ENCODE data around the gene OR7G1.
A peak's percentile ranks its signal among the peaks of the same experiment; 100 is the strongest.

OR7G1 gene

GRCh38 chr19:9115307-9115813 is at the start of gene OR7G1:
Gene OR7G1, minus strand, starts transcription at chr19:9115763. Its CDS starts 0 bp downstream, at chr19:9115763.
- DNase-seq (ENCODE audit: low spot score) = no peak

DNA sequence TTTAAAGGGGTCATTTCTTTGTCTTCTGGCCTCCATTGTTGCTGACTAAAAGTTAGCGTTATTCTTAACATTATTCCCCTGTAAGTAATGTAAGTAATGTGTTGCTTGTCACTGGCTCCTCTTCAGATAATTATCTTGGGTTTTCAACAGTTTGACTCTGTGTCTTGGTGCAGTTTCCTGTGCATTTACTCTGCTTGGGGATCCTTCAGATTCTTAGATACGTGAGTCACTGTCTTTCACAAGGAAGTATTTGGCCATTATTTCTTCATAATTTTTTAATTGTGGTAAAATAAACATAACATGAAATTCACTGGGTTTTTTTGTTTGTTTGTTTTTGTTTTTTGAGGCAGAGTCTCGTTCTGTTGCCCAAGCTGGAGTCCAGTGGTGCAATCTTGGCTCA is 49.7 kb upstream of the OR7G1 start:
- no peak for DNase-seq (ENCODE audit: low spot score)

GRCh38 chr19:9161427-9161826 is 45.9 kb upstream of the OR7G1 start:
- DNase-seq (ENCODE audit: low spot score) = no peak

GRCh38 chr19:9159891-9160290 is 44.3 kb upstream of the OR7G1 start:
- DNase-seq (ENCODE audit: low spot score) = no peak

DNA sequence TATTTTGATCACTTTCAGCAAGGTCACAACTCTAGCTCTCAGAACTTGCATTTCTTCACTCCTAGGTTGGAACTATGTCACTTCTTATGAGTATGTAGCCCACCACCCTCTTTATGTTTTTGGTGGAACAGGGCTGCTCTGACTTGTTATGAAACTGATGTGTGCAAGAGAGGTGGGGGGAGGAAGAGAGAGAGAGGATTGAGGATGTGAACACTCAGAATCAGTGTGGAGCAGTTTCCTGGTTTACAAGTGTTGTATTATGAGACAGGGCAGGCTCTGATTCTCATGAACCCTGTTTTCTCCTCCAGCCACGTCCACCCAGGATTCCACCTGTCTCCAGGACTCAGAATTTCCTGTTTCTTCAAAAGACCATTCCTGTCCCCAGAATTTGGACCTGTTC is 40.7 kb upstream of the OR7G1 start:
- DNase-seq (ENCODE audit: low spot score) = no peak

DNA sequence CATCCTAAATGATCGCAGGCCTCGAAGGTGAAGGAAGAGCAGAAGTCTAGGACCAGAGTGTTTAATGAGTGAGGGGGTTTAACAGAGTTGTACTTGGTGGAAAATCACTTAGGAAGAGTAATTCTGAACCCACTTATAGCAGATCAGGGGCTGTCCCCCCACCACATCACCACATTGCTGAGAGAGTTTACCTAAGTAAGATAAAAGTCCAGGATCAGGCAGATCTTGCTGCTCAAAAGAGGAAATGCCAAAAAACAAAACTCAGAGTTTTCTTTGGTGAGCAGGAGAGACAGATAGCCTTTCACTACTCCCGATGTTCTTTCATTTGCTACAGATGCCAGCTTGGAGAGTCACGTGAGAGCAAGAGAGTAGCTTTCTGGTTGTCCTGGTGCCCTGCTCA is 40.0 kb upstream of the OR7G1 start:
- no peak for DNase-seq (ENCODE audit: low spot score)

DNA sequence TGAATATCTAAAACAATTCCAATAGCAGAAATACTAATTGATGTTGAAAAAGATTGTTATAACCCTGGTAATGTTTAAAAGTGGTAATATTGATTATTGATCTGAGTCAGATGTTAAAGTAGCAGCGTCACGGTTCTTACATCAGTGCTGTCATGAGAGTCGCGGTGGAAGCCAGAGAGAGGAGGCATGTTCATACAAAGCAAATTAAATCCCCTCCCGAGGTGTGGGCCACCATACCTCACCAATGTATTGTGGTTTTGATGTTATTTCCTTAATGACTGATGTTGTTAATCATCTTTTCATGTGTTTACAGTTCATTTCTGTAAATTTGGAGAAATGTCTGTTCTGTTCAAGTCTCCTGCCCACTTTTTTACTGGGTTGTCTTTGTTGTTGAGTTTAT is 35.8 kb upstream of the OR7G1 start:
- no peak for DNase-seq (ENCODE audit: low spot score)

GRCh38 chr19:9150650-9151049 is 35.1 kb upstream of the OR7G1 start:
- no peak for DNase-seq (ENCODE audit: low spot score)

- no peak for DNase-seq (ENCODE audit: low spot score)
Measured at GRCh38 chr19:9149997-9150396, 34.4 kb upstream of the OR7G1 start.

DNA sequence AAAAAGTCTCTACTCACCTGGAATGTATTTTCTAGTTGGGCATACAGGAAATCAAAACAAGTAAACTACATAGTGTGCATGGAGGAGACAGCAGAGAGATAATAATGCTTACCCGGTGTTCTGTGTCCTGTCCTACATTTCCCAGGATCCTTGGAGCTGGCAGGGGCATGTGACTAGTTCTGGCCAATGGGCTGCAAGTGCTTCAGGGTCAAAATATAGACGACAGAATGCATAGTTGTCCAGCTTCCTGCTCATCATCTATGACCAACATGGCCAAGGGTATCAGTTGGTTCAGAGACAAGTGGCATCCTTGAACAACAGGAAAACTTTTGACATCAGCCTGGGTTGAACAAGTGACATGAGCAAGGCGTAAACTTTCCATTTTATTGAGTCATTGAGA is 33.1 kb upstream of the OR7G1 start:
- no peak for DNase-seq (ENCODE audit: low spot score)

GRCh38 chr19:9146882-9147281 is 31.3 kb upstream of the OR7G1 start:
- no peak for DNase-seq (ENCODE audit: low spot score)

- no peak for DNase-seq (ENCODE audit: low spot score)
Measured at GRCh38 chr19:9144920-9145319, 29.4 kb upstream of the OR7G1 start.

DNA sequence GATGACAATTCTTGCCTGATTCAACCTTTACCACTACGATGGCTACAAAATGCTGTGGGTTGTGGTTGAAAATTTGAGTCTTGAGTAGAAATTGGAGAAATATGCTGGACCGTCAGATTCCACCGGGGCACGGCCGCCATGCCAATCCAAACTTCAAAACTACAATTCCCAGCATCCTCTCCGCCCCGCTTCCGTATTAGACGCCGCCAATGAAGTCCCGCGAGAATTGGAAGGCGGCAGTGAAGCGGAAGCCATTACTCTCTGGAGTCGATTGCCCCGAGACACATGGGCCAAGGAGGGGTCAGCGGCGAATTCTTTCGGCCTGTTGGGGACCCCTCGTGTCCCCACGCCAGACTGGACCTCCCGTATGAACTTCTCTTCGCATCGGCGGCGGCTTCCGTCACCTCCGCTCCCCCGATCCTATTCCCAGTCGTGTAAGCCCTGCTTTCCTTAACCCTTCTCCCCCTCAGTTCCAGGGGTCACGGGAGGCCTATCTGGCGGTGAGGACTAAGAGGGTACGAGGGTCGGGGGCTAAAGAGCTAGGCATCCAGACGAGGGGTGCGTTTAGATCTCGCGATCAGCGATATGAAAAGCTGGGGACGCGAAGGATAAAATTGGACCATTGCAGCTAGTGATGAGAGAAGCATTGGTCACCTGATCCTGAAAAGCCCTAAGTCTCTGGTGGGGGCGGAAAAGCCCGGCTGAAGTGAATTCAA is 24.8 kb upstream of the OR7G1 start, which contains the start of gene ZNF317:
Gene ZNF317, plus strand, starts transcription at position 239 of the 716 bp plus-strand sequence. CDS start 15,620 bp downstream, outside the sequence.
- DNase-seq (ENCODE audit: low spot score) = peak; percentile 93

DNA sequence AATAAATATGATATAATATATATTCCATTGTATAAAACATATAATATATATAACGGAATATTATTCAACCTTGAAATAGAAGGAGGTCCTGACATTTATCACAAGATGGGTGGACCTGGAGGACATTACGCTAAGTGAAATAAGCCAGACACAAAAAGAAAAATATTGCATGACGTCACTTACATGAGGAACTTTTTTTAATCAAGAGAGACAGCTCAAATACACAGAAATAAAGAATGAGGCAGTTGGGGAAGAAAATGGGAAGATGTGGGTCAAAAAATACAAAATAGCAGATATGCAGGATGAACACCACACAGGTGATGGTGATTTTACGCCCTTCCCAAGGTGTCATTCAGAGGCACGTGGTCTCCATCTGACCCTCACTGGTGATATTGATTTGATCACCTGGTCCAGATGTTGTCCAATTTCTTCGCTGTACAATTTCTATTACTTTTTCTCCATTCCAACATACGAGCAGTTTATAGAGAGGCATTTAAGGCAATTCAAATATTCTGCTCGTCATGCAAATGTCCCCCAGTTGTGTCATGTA is 24.1 kb upstream of the OR7G1 start:
- no peak for DNase-seq (ENCODE audit: low spot score)

- no peak for DNase-seq (ENCODE audit: low spot score)
Measured at GRCh38 chr19:9132422-9132821, 16.9 kb upstream of the OR7G1 start.

GRCh38 chr19:9130965-9131364 is 15.4 kb upstream of the OR7G1 start:
- no peak for DNase-seq (ENCODE audit: low spot score)

GRCh38 chr19:9128171-9128570 is 12.6 kb upstream of the OR7G1 start:
- no peak for DNase-seq (ENCODE audit: low spot score)

- DNase-seq (ENCODE audit: low spot score) = no peak
Measured at GRCh38 chr19:9126900-9127405, 11.4 kb upstream of the OR7G1 start, which contains the start of gene OR7G3. Gene OR7G3, minus strand, starts transcription at chr19:9126950. Its CDS starts 0 bp downstream, at chr19:9126950.

DNA sequence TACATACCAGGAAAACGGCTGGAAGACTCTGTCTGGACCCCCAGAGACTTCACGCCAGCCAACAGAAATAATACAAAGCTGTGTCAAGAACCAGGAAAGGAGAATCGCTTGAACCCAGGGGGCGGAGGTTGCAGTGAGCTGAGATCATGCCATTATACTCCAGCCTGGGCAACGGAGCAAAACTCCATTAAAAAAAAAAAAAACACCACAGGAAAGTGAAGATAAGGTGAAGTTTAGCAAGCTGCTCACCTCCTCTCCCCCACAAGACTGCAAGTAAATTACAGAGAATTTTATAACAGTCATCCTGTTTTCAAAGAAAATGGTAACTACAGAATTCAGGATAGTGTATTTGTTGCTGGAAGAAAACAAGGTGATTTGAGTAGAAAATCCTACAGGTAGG is 984 bp upstream of the OR7G1 start:
- no peak for DNase-seq (ENCODE audit: low spot score)

GRCh38 chr19:9109959-9110358 is 5.6 kb downstream of the OR7G1 start:
- DNase-seq (ENCODE audit: low spot score) = no peak

GRCh38 chr19:9107375-9107774 is 8.2 kb downstream of the OR7G1 start, which contains the start of gene OR7G2:
Gene OR7G2, minus strand, starts transcription at chr19:9107475. Its CDS starts 4,232 bp downstream, at chr19:9103243.
- DNase-seq (ENCODE audit: low spot score) = no peak

GRCh38 chr19:9086761-9087160 is 28.8 kb downstream of the OR7G1 start, which contains the start of gene OR1M1:
Gene OR1M1, plus strand, starts transcription at chr19:9087061. Its CDS starts 6,184 bp downstream, at chr19:9093245.
- DNase-seq (ENCODE audit: low spot score) = no peak

DNA sequence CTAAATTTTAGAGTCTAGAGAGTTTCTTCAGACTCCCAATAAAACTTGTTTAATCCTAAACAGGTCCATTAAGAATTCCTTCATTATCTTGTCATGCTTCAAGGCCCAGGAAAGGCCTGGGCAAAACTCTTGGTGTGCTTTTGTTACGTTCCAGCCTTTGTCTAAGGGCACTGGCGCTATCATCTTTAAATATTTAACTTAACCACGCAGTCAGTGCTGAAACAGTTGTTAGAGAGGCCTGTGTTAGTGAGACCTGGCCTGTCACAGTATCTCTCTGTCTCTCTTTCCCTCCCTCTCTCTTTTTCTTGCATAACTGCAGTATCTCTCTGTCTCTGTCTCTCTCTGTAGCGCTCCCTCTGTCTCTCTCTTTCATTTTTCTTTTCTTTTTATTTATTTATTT is 36.9 kb downstream of the OR7G1 start:
- no peak for DNase-seq (ENCODE audit: low spot score)

Data from putamen (tissue), 1 donor.